Measurements from ENCODE around the gene ATP2B2.
A peak's percentile ranks its signal among the peaks of the same experiment; 100 is the strongest.
"Not testable (repeated sequence)": the region's sequence is repeated elsewhere in the genome, so short reads cannot be mapped to it uniquely, and the experiment has no call there.

The ATP2B2 gene

GRCh38 chr3:10300087-10300486 lies 205.3 kb downstream of the ATP2B2 start:
- no peak for DNase-seq (ENCODE audit: low read depth)
- no peak overlapping the region for H3K4me3 ChIP-seq (ENCODE audit: low read depth, low read length)
- no peak for TF ChIP-seq CTCF (IDR thresholded peaks at IDR 0.05; ENCODE audit: low read depth, low read length)
- no peak for TF ChIP-seq POLR2A (IDR thresholded peaks at IDR 0.05; ENCODE audit: extremely low read depth, insufficient read length)
- no peak for TF ChIP-seq MYC (IDR thresholded peaks at IDR 0.05; ENCODE audit: low read depth, low read length)
- TF ChIP-seq, protein P1, sequence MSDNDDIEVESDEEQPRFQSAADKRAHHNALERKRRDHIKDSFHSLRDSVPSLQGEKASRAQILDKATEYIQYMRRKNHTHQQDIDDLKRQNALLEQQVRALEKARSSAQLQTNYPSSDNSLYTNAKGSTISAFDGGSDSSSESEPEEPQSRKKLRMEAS (IDR thresholded peaks at IDR 0.05; ENCODE audit: low read depth, low read length), result no peak

- TF ChIP-seq, protein P1 (IDR thresholded peaks at IDR 0.05; ENCODE audit: low read depth, low read length), result no peak
- TF ChIP-seq CTCF (IDR thresholded peaks at IDR 0.05; ENCODE audit: low read depth, low read length) (no peak), MYC (IDR thresholded peaks at IDR 0.05; ENCODE audit: low read depth, low read length) (no peak), POLR2A (IDR thresholded peaks at IDR 0.05; ENCODE audit: extremely low read depth, insufficient read length) (no peak)
Observed at GRCh38 chr3:10299679-10300078, 205.7 kb downstream of the ATP2B2 start.

GRCh38 chr3:10299175-10299574 lies 206.2 kb downstream of the ATP2B2 start:
- no peak for TF ChIP-seq CTCF (IDR thresholded peaks at IDR 0.05; ENCODE audit: low read depth, low read length)
- TF ChIP-seq POLR2A (IDR thresholded peaks at IDR 0.05; ENCODE audit: extremely low read depth, insufficient read length), result no peak
- no peak for TF ChIP-seq MYC (IDR thresholded peaks at IDR 0.05; ENCODE audit: low read depth, low read length)
- TF ChIP-seq, protein P1 (IDR thresholded peaks at IDR 0.05; ENCODE audit: low read depth, low read length), result no peak
- DNase-seq (ENCODE audit: low read depth), result peak; percentile 35
- no peak overlapping the region for H3K4me3 ChIP-seq (ENCODE audit: low read depth, low read length)

More at GRCh38 chr3:10299679-10300078, 205.7 kb downstream of the ATP2B2 start:
- no peak for DNase-seq (ENCODE audit: low read depth)
- H3K4me3 ChIP-seq (ENCODE audit: low read depth, low read length), result no peak overlapping the region

DNA sequence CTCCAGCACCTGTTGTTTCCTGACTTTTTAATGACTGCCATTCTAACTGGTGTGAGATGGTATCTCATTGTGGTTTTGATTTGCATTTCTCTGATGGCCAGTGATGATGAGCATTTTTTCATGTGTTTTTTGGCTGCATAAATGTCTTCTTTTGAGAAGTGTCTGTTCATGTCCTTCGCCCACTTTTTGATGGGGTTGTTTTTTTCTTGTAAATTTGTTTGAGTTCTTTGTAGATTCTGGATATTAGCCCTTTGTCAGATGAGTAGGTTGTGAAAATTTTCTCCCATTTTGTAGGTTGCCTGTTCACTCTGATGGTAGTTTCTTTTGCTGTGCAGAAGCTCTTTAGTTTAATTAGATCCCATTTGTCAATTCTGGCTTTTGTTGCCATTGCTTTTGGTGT lies 207.3 kb downstream of the ATP2B2 start:
- H3K4me3 ChIP-seq (ENCODE audit: low read depth, low read length); DNase-seq (ENCODE audit: low read depth): not testable (repeated sequence)

DNA sequence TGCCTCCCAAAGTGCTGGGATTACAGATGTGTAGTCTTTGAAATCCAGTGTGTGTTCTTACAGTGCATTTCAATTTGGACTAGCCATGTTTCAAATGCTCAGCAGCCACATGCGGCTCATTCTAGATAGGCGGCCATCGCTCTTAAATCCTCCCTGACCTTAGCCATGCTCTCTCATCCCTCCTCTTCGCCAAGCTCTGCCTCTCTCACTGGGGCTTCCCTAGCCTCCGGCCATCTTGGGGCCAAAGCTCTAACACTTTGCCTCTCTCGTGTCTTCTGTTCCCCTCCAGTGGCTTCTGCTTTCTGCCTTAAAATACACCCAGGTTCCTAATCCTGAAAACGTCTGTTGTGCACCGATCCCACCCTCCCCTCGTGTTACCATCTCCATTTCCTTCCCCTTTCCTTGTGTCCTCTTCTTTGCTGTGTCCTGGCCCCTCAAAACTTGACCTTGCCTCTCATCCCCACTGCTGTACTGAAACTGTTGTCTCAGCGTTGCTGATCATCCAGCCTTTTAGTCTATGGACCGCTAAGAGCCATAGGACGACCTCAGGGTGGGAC lies 211.3 kb downstream of the ATP2B2 start:
- no peak for TF ChIP-seq POLR2A (IDR thresholded peaks at IDR 0.05; ENCODE audit: extremely low read depth, insufficient read length)
- no peak for TF ChIP-seq MYC (IDR thresholded peaks at IDR 0.05; ENCODE audit: low read depth, low read length)
- no peak for TF ChIP-seq CTCF (IDR thresholded peaks at IDR 0.05; ENCODE audit: low read depth, low read length)
- TF ChIP-seq, protein P1 (IDR thresholded peaks at IDR 0.05; ENCODE audit: low read depth, low read length), result no peak
- H3K4me3 ChIP-seq (ENCODE audit: low read depth, low read length), result peak overlapping the region; percentile 54
- DNase-seq (ENCODE audit: low read depth), result peak; percentile 61

- peak within 1 kb of the TSS; percentile 54 for H3K4me3 ChIP-seq (ENCODE audit: low read depth, low read length)
- TF ChIP-seq, protein P1 (IDR thresholded peaks at IDR 0.05; ENCODE audit: low read depth, low read length), result peak; percentile 61; the same call in 1 of the 2 replicates
- TF ChIP-seq MYC (IDR thresholded peaks at IDR 0.05; ENCODE audit: low read depth, low read length), result no peak; the same call in none of the 2 replicates
- peak; percentile 97 for DNase-seq (ENCODE audit: low read depth)
Observed at GRCh38 chr3:10292505-10293419, 212.6 kb downstream of the ATP2B2 start, which contains the start of gene GHRL. GHRL (minus strand) TSS chr3:10292947; CDS start chr3:10290180, 2,767 bp downstream.
